GM06990 (cell line): ENCODE results near the gene IVD.

ENCODE experiments used
- DNase-seq: peaks from one replicate; pipeline ENCODE4 v3.0.0-alpha.2; 2011; ENCODE audit not compliant: insufficient read length; ENCODE audit errors: extremely low read depth
- H3K27me3 ChIP-seq: replicated peaks from 2 replicates; pipeline ENCODE4 v1.6.0; 2011; ENCODE audit warnings: low read length; ENCODE audit not compliant: control insufficient read depth, insufficient read depth
- H3K36me3 ChIP-seq: 2 replicates; pipeline ENCODE4 v1.5.1; 2011; ENCODE audit warnings: low read length; ENCODE audit not compliant: control insufficient read depth, insufficient read depth
- H3K4me3 ChIP-seq: replicated peaks from 2 replicates; pipeline ENCODE4 v1.5.1; 2011; ENCODE audit warnings: low read depth, mild to moderate bottlenecking, control low read depth, low read length
- CTCF ChIP-seq: IDR thresholded peaks from 2 replicates; pipeline ENCODE4 v1.5.1; 2011; ENCODE audit warnings: low read length, control low read depth, mild to moderate bottlenecking, inconsistent platforms; ENCODE audit not compliant: insufficient read depth, poor library complexity, severe bottlenecking

The IVD gene

GRCh38 chr15:40429068-40429710 lies 23.6 kb downstream of the IVD start:
- Histone ChIP-seq H3K27me3 (peaks cover 2% of the 10 kb centered on the region), H3K36me3 (no peaks in the 10 kb centered on the region), H3K4me3 (no peak overlapping the region)
- no peak for DNase-seq
- TF ChIP-seq CTCF = no peak

DNA sequence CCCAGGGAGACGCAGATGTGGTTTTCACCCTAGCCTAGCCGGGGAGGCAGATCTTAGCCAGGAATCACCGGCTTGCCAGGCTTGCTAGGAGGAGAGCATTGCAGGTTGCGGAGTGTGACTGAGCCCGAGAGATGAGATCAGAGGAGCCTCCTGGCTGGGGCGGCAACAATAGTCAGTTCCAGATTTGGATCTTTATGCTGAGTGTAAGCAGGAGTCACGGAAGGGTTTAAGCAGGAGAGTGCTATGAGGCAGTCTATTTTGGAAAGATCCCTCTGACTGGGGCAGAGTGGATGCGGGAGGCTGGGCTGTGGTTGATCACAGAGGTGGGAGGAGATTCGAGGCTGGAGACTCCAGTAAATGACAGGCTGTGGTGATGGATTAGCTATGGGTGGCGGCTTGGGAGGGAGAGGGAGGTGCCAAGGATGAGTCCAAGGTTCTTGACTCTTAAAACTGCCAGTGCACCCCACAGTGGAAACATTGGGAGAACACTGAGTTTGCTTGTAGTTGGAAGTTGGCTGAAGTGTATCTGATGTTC lies 24.7 kb downstream of the IVD start:
- no peak overlapping the region for H3K4me3 ChIP-seq
- H3K36me3 ChIP-seq = no peaks in the 10 kb centered on the region
- peaks cover 3% of the 10 kb centered on the region for H3K27me3 ChIP-seq
- DNase-seq = no peak
- no peak for TF ChIP-seq CTCF

DNA sequence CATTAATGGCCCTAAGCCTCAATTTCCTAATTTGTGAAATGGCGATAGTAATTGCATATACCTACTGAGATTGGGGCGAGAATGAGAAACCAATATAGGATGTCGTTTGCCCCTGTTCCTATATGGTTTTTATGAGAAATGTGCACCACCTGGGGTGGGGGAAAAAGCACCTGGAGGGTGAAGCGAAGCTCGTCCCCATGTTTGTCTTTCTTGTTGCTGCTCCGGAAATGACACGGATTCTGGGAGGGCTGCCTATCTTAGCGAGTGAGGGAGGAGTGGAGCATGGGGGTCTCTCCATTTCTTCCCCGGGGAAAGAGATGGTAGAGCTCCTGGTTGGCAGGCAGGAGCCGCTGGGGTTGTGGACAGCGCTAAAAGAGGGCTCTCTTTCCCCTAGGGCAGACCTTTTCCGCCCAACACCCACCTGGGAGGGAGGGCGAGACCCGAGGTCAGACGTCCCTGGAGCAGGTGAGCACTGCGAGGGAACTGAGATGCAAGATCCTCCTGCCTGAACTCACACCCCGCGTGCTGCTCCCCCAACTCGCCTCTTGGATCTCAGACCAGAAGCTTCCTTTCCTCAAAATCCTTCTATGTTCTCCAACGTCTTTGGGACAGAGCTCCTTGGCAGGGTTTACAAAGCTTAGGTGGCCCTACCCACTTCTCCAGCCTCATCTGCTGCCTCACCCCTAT lies 29.6 kb downstream of the IVD start:
- TF ChIP-seq CTCF = no peak
- no peaks in the 10 kb centered on the region for H3K36me3 ChIP-seq
- no peak for DNase-seq
- H3K4me3 ChIP-seq = no peak overlapping the region
- peaks cover 8% of the 10 kb centered on the region for H3K27me3 ChIP-seq

DNA sequence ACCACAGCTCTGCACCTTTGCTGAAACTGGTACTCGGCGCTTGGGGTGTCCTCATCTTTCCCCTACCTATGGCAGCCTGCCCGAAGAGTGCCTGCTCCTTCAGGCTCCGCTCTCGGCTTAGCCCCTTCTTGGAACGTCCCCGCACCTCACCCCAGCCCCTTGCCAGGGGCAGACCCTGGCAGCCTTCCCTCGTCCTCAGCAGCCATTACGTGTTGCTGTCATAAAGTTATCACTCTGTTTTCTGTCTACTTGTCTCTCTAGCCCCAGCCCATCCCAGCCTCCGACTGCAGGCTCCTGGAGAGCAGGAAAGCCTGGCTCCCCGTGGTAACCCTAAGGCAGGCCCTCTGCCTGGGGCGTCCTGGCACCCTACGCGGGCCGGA lies 30.1 kb downstream of the IVD start:
- Histone ChIP-seq H3K27me3 (peaks cover 8% of the 10 kb centered on the region), H3K4me3 (no peak overlapping the region), H3K36me3 (no peaks in the 10 kb centered on the region)
- no peak for DNase-seq
- no peak for TF ChIP-seq CTCF

DNA sequence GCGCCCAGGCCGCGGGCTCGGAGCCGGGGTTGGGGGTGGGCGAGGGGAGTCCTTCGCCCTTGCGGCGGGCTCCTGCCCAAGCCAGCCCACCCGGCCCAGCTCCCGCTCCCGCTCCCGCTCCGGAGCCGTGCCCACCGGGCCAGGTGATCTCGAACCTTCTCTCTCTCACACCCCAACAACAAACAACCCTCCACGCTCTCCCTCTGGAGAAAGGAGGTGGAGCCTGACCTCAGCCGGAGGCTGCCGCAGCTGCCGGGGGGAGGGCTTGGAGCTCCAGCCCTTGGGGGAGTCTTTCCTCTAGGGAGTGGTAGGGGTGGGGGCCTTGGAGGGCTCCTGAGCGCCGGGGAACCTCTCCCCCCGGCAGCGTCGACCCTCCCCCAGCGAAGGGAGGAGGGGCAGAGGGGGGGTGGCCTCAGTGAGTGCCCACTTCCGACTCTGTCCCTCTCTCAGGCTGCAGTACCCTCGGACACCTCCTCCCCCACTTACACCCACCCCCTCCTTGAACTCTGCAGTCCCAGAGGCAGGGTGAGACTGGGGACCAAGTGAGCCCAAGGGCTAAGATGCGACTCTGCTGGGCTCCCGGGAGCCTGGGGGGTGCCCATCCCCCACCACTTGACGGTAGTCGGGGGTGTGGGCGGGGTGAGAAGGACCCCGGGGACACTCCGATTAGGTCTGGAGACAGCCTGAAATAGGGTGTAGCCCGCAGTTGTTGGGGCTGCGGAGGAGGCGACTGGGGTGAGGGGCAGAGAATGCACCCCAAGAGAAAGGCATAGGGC lies 30.7 kb downstream of the IVD start:
- no peak for TF ChIP-seq CTCF
- peaks cover 8% of the 10 kb centered on the region for H3K27me3 ChIP-seq
- H3K4me3 ChIP-seq = no peak overlapping the region
- DNase-seq = no peak
- no peaks in the 10 kb centered on the region for H3K36me3 ChIP-seq
